Neural progenitor cell (in vitro differentiated cells): Measurements from ENCODE around the gene NLRP6. TPM values are rescaled to one million over a fixed set of nuclear protein-coding genes. Genes with fewer than 3 reads are reported as not detected.

ENCODE experiments used
- DNase-seq: peaks from one replicate; pipeline ENCODE4 v3.0.0-alpha.2; 2016; ENCODE audit warnings: low spot score
- H2AFZ ChIP-seq: fragments of 200-600 bp; sonication (generic); replicated peaks from 2 replicates; pipeline ENCODE4 v1.6.1; 2016; ENCODE audit warnings: antibody characterized with exemption
- H3F3A ChIP-seq: fragments of 200-600 bp; sonication (generic); 2 replicates; pipeline ENCODE4 v1.6.1; 2016; ENCODE audit warnings: antibody characterized with exemption, low read depth
- H3K27ac ChIP-seq: fragments of 200-600 bp; sonication (generic); 2 replicates; pipeline ENCODE4 v1.5.1; 2016; ENCODE audit warnings: mild to moderate bottlenecking
- H3K27me3 ChIP-seq: fragments of 200-600 bp; sonication (generic); 2 replicates; pipeline ENCODE4 v1.6.1; 2016; ENCODE audit warnings: mild to moderate bottlenecking, moderate library complexity
- H3K36me3 ChIP-seq: fragments of 200-600 bp; sonication (generic); 2 replicates; pipeline ENCODE4 v1.5.1; 2016
- H3K4me1 ChIP-seq: fragments of 200-600 bp; sonication (generic); 2 replicates; pipeline ENCODE4 v1.6.1; 2016; ENCODE audit warnings: mixed run types
- H3K4me2 ChIP-seq: fragments of 200-600 bp; sonication (generic); 2 replicates; pipeline ENCODE4 v1.6.1; 2016
- H3K4me3 ChIP-seq: fragments of 200-600 bp; sonication (generic); 2 replicates; pipeline ENCODE4 v1.5.1; 2016
- H3K79me2 ChIP-seq: fragments of 200-600 bp; sonication (generic); 2 replicates; pipeline ENCODE4 v1.6.1; 2016; ENCODE audit warnings: low read depth
- H3K9ac ChIP-seq: fragments of 200-600 bp; sonication (generic); 2 replicates; pipeline ENCODE4 v1.6.1; 2016
- H3K9me3 ChIP-seq: fragments of 200-600 bp; sonication (generic); 2 replicates; pipeline ENCODE4 v1.5.1; 2016; ENCODE audit warnings: low read depth
- H4K20me1 ChIP-seq: fragments of 200-600 bp; sonication (generic); 2 replicates; pipeline ENCODE4 v1.6.1; 2016; ENCODE audit warnings: low read depth
- H3K27ac Mint-ChIP-seq: 3 replicates; pipeline ENCODE4 v1.8.0; 2021; ENCODE audit warnings: mixed read lengths
- H3K27me3 Mint-ChIP-seq: 2 replicates; pipeline ENCODE4 v1.8.0; 2022; ENCODE audit warnings: low read depth, mild to moderate bottlenecking, inconsistent platforms, moderate library complexity, mixed read lengths; ENCODE audit not compliant: insufficient read depth
- H3K36me3 Mint-ChIP-seq: 3 replicates; pipeline ENCODE4 v1.8.0; 2021; ENCODE audit warnings: mixed read lengths
- H3K4me1 Mint-ChIP-seq: 3 replicates; pipeline ENCODE4 v1.8.0; 2021; ENCODE audit warnings: mixed read lengths
- H3K4me3 Mint-ChIP-seq: 3 replicates; pipeline ENCODE4 v1.8.0; 2021; ENCODE audit warnings: mild to moderate bottlenecking, moderate library complexity, mixed read lengths
- H3K9me3 Mint-ChIP-seq: 3 replicates; pipeline ENCODE4 v1.8.0; 2020; ENCODE audit warnings: mixed read lengths
- CTCF ChIP-seq: fragments of 200-600 bp; sonication (generic); IDR thresholded peaks from 2 replicates; pipeline ENCODE4 v1.5.1; 2017; ENCODE audit warnings: antibody characterized with exemption, mild to moderate bottlenecking
- EZH2 ChIP-seq: fragments of 200-600 bp; sonication (generic); IDR thresholded peaks from 2 replicates; pipeline ENCODE4 v1.6.1; 2017; ENCODE audit warnings: antibody characterized with exemption, mild to moderate bottlenecking, moderate library complexity
- EZH2phosphoT487 ChIP-seq: fragments of 200-600 bp; sonication (generic); IDR thresholded peaks from 2 replicates; pipeline ENCODE4 v1.6.1; 2017; ENCODE audit warnings: antibody characterized with exemption
- total RNA-seq: library from RNA; depleted of rRNA; stranded (reverse); fragments of >200 nt; gene quantifications from 2 replicates; pipeline ENCODE4 v1.2.3, GENCODE V29; 2015; ENCODE audit warnings: low replicate concordance

Gene NLRP6
- total RNA-seq, 1 donor from 2014 or later, result not detected

GRCh38 chr11:283405-284104, 5.3 kb downstream of the NLRP6 start:
- Histone ChIP-seq H3K9me3 (no peaks in the 10 kb centered on the region), H4K20me1 (no peaks in the 10 kb centered on the region), H3K4me1 (peaks cover 10% of the 10 kb centered on the region), H3F3A (no peaks in the 10 kb centered on the region), H3K4me3 (no peak overlapping the region), H3K79me2 (no peaks in the 10 kb centered on the region), H3K36me3 (no peaks in the 10 kb centered on the region), H3K27ac (no peak overlapping the region), H3K4me2 (no peak overlapping the region), H2AFZ (no peak overlapping the region), H3K9ac (no peak overlapping the region), H3K27me3 (peaks cover 26% of the 10 kb centered on the region)
- H3K9me3 Mint-ChIP-seq, result peaks cover 3% of the 10 kb centered on the region
- peaks cover 19% of the 10 kb centered on the region for H3K27me3 Mint-ChIP-seq
- H3K36me3 Mint-ChIP-seq, result no peaks in the 10 kb centered on the region
- no peak for DNase-seq
- TF ChIP-seq EZH2 (no peak), EZH2phosphoT487 (no peak), CTCF (no peak)
- peak overlapping the region; percentile 58 for H3K27ac Mint-ChIP-seq
- H3K4me1 Mint-ChIP-seq, result peaks cover 19% of the 10 kb centered on the region
- no peak overlapping the region for H3K4me3 Mint-ChIP-seq

GRCh38 chr11:284105-285020, 6.2 kb downstream of the NLRP6 start:
- Mint-ChIP-seq H3K27ac (no peak overlapping the region), H3K4me3 (no peak overlapping the region)
- peaks cover 11% of the 10 kb centered on the region for H3K4me1 ChIP-seq

More at GRCh38 chr11:284105-285020, 6.2 kb downstream of the NLRP6 start:
- no peaks in the 10 kb centered on the region for H4K20me1 ChIP-seq
- no peak for DNase-seq
- H3K4me1 Mint-ChIP-seq, result peaks cover 19% of the 10 kb centered on the region
- no peaks in the 10 kb centered on the region for H3K9me3 ChIP-seq
- TF ChIP-seq CTCF (no peak), EZH2 (no peak), EZH2phosphoT487 (no peak)
- peaks cover 19% of the 10 kb centered on the region for H3K27me3 Mint-ChIP-seq
- H3K27me3 ChIP-seq, result peaks cover 29% of the 10 kb centered on the region
- peaks cover 2% of the 10 kb centered on the region for H3K9me3 Mint-ChIP-seq
- no peak overlapping the region for H3K4me3 ChIP-seq
- no peaks in the 10 kb centered on the region for H3K36me3 ChIP-seq
- no peak overlapping the region for H3K4me2 ChIP-seq
- no peak overlapping the region for H3K9ac ChIP-seq
- H3K79me2 ChIP-seq, result no peaks in the 10 kb centered on the region
- H2AFZ ChIP-seq, result no peak overlapping the region
- H3F3A ChIP-seq, result no peaks in the 10 kb centered on the region
- no peaks in the 10 kb centered on the region for H3K36me3 Mint-ChIP-seq
- no peak overlapping the region for H3K27ac ChIP-seq
